Ovary (tissue), 9 donors: ENCODE measurements around the gene ZC3H11A. TPM values are rescaled to one million over a fixed set of nuclear protein-coding genes. Genes with fewer than 3 reads are reported as not detected.

Experiments
- DNase-seq, 5 donors: peaks; one replicate each; pipeline ENCODE4 v3.0.0-alpha.2; 2019 to 2020
- H3K27ac ChIP-seq, 2 donors: fragments of 200-600 bp; one replicate each; pipeline versions ENCODE4 v1.5.1 to v1.8.0; 2019 to 2022
- H3K27me3 ChIP-seq: fragments of 200-600 bp; one replicate; pipeline ENCODE4 v1.8.0; 2022
- H3K36me3 ChIP-seq: fragments of 200-600 bp; sonication (generic); one replicate; pipeline ENCODE4 v1.5.1; 2019
- H3K4me1 ChIP-seq: one replicate; pipeline ENCODE4 v1.8.1; 2013; ENCODE audit warnings: mild to moderate bottlenecking, moderate library complexity; ENCODE audit not compliant: insufficient read depth
- H3K4me3 ChIP-seq: fragments of 200-600 bp; sonication (generic); one replicate; pipeline ENCODE4 v1.5.1; 2017
- H3K9me3 ChIP-seq, 2 donors: fragments of 200-600 bp in 1 of 2; sonication (generic) in 1 of 2; one replicate each; pipeline versions ENCODE4 v1.5.1 to v1.8.1; 2013 to 2019; ENCODE audit warnings: mild to moderate bottlenecking in 1 of 2, moderate library complexity in 1 of 2
- CTCF ChIP-seq, 3 donors: fragments of 450-650 bp in 2 of 3; fragments of 200-600 bp in 1 of 3; IDR thresholded peaks; one replicate each; pipeline versions ENCODE4 v1.5.1 to v1.8.0; 2016 to 2022; ENCODE audit warnings: antibody characterized with exemption in 3 of 3, mild to moderate bottlenecking in 1 of 3
- EP300 ChIP-seq: sonication (generic); formaldehyde crosslinking; IDR thresholded peaks from one replicate; pipeline ENCODE4 v1.6.1; 2017; ENCODE audit warnings: antibody characterized with exemption
- POLR2A ChIP-seq: fragments of 450-650 bp; IDR thresholded peaks from one replicate; pipeline ENCODE4 v1.6.1; 2017; ENCODE audit warnings: antibody characterized with exemption, mild to moderate bottlenecking, moderate library complexity
- WGBS, 3 donors: extraction: QIAGEN DNeasy Blood & Tissue Kit in 1 of 3; methylation state at CpG; one replicate each; pipeline versions ENCODE4 v1.1.5 to v1.1.7; 2013 to 2017; 5-methylcytosine and 5-hydroxymethylcytosine counted together
- intact Hi-C, 4 donors: fragments of 100-400 bp; cut with DNase I; formaldehyde crosslinking; loops; one replicate each; pipeline versions ENCODE4 v1.11.0 to v1.15.1; 2022 to 2023
- polyA plus RNA-seq, 2 donors: library from polyadenylated mRNA; stranded (reverse); fragments of 200-250 nt in 1 of 2; fragments of 350-450 nt in 1 of 2; fragmentation: Illumina TruSeq in 1 of 2; extraction: RNeasy Lipid Tissue Mini Kit (QIAGEN cat#74804) in 1 of 2; gene quantifications; one replicate each; pipeline ENCODE4 v1.2.3, GENCODE V29; 2013 to 2014
- total RNA-seq, 7 donors: library from RNA; depleted of rRNA in 2 of 7; stranded (reverse); fragments of >200 nt in 2 of 7; fragmentation: NEBNext Ultra II Directional in 3 of 7; extraction: Animal tissue kit (Norgen Biotek cat#: 25700) in 3 of 7; gene quantifications; one replicate each; pipeline versions ENCODE4 v1.1.0 to v1.2.4, GENCODE V29; 2016 to 2023
- donor health status: DM: no; HTN: no; CAD: no; lungs with moderate emphysema.
- donor health status: DM: no; HTN: no; CAD: no.
- donor health status: Bipolar disorder and iron deficiency.
- donor health status: DM: yes; HTN: yes; CAD: no.
- donor health status: DM: no; HTN: no; CAD: no.
- donor health status: DM: yes; HTN: yes; CAD: no.

Gene ZC3H11A
- total and polyA plus RNA-seq, 9 donors: 52.9 to 100 (median 63.0) TPM

- Histone ChIP-seq H3K27me3 (no peaks in the 10 kb centered on the region), H3K36me3 (no peaks in the 10 kb centered on the region), H3K27ac (no peak overlapping the region), H3K9me3 (no peaks in the 10 kb centered on the region), H3K4me1 (no peaks in the 10 kb centered on the region), H3K4me3 (no peak overlapping the region)
- DNase-seq: peak; percentile 12 to 71 (median 45)
- intact Hi-C loops: no loop called here
- 35 to 41% (median 37%) methylated on average over 15 of the region's 15 CpGs for WGBS, 3 donors
- TF ChIP-seq EP300: no peak
- no peak for TF ChIP-seq POLR2A
- no peak for TF ChIP-seq CTCF (IDR thresholded peaks at IDR 0.05)
Observed at GRCh38 chr1:203769505-203770343, 25.7 kb upstream of the ZC3H11A start.

GRCh38 chr1:203771901-203772301, 23.5 kb upstream of the ZC3H11A start:
- H3K4me1 ChIP-seq: no peaks in the 10 kb centered on the region
- no peak for DNase-seq
- TF ChIP-seq EP300 (no peak), CTCF (IDR thresholded peaks at IDR 0.05) (no peak), POLR2A (no peak)
- no peaks in the 10 kb centered on the region for H3K27me3 ChIP-seq
- H3K9me3 ChIP-seq: no peaks in the 10 kb centered on the region
- intact Hi-C loops: no loop called here
- 43 to 46% (median 44%) methylated on average over 7 of the region's 7 CpGs for WGBS, 3 donors
- H3K27ac ChIP-seq: no peak overlapping the region
- no peaks in the 10 kb centered on the region for H3K36me3 ChIP-seq
- H3K4me3 ChIP-seq: no peak overlapping the region

- DNase-seq: no peak
- Histone ChIP-seq H3K27me3 (no peaks in the 10 kb centered on the region), H3K27ac (no peak overlapping the region), H3K4me3 (no peak overlapping the region), H3K4me1 (no peaks in the 10 kb centered on the region), H3K36me3 (no peaks in the 10 kb centered on the region), H3K9me3 (no peaks in the 10 kb centered on the region)
- intact Hi-C loops: no loop called here
- 95 to 100% (median 98%) methylated on average over 1 of the region's 1 CpG for WGBS, 3 donors
- no peak for TF ChIP-seq POLR2A
- no peak for TF ChIP-seq CTCF (IDR thresholded peaks at IDR 0.05)
- TF ChIP-seq EP300: no peak
Observed at GRCh38 chr1:203772836-203773235, 22.6 kb upstream of the ZC3H11A start.

GRCh38 chr1:203776636-203777035, 18.8 kb upstream of the ZC3H11A start:
- H3K9me3 ChIP-seq: no peaks in the 10 kb centered on the region
- no peak for TF ChIP-seq EP300
- no peak for TF ChIP-seq CTCF (IDR thresholded peaks at IDR 0.05)
- no peak for TF ChIP-seq POLR2A
- WGBS, 3 donors: 52 to 61% (median 53%) methylated on average over 4 of the region's 4 CpGs
- no peak for DNase-seq
- H3K4me1 ChIP-seq: no peaks in the 10 kb centered on the region
- intact Hi-C loops: no loop called here
- H3K27ac ChIP-seq: no peak overlapping the region
- no peak overlapping the region for H3K4me3 ChIP-seq
- no peaks in the 10 kb centered on the region for H3K27me3 ChIP-seq
- no peaks in the 10 kb centered on the region for H3K36me3 ChIP-seq
